Upper lobe of left lung (tissue), 6 donors: ENCODE data around the gene LNX2. TPM values are rescaled to one million over a fixed set of nuclear protein-coding genes. Genes with fewer than 3 reads are reported as not detected.

Experiments used
- ATAC-seq, 2 donors: fragments of 200-7000 bp; cut with Tn5 transposase; one replicate each; pipeline ENCODE4 v1.9.1; 2022; ENCODE audit warnings: mild to moderate bottlenecking in 2 of 2, moderate library complexity in 2 of 2; ENCODE audit not compliant: low FRiP score in 2 of 2
- DNase-seq, 2 donors: peaks; one replicate each; pipeline ENCODE4 v3.0.0-alpha.2; 2019 to 2020
- H3K27ac ChIP-seq, 4 donors: fragments of 200-600 bp; sonication (generic); one replicate each; pipeline ENCODE4 v1.5.1; 2016 to 2019
- H3K27me3 ChIP-seq, 4 donors: fragments of 200-600 bp; sonication (generic); one replicate each; pipeline ENCODE4 v1.5.1; 2017 to 2019
- H3K36me3 ChIP-seq, 4 donors: fragments of 200-600 bp; sonication (generic); one replicate each; pipeline ENCODE4 v1.5.1; 2016 to 2019
- H3K4me1 ChIP-seq, 4 donors: fragments of 200-600 bp; sonication (generic); one replicate each; pipeline ENCODE4 v1.5.1; 2018 to 2019
- H3K4me3 ChIP-seq, 4 donors: fragments of 200-600 bp; sonication (generic); one replicate each; pipeline ENCODE4 v1.5.1; 2017 to 2019; ENCODE audit warnings: mild to moderate bottlenecking in 2 of 4, moderate library complexity in 1 of 4
- H3K9me3 ChIP-seq, 4 donors: fragments of 200-600 bp; sonication (generic); one replicate each; pipeline ENCODE4 v1.5.1; 2018 to 2019
- EP300 ChIP-seq, 4 donors: sonication (generic); formaldehyde crosslinking; IDR thresholded peaks; one replicate each; pipeline ENCODE4 v1.5.1; 2017; ENCODE audit warnings: antibody characterized with exemption in 4 of 4, control low read depth in 2 of 4
- POLR2A ChIP-seq, 4 donors: fragments of 450-650 bp; IDR thresholded peaks; one replicate each; pipeline ENCODE4 v1.5.1; 2016 to 2017; ENCODE audit warnings: antibody characterized with exemption in 4 of 4, mild to moderate bottlenecking in 2 of 4
- POLR2AphosphoS5 ChIP-seq, 2 donors: sonication (generic); formaldehyde crosslinking; IDR thresholded peaks; one replicate each; pipeline ENCODE4 v1.5.1; 2017; ENCODE audit warnings: antibody characterized with exemption in 2 of 2
- WGBS, 2 donors: methylation state at CpG; one replicate each; pipeline ENCODE4 v1.1.5; 2017 to 2018; 5-methylcytosine and 5-hydroxymethylcytosine counted together
- total RNA-seq, 6 donors: library from RNA; depleted of rRNA in 4 of 6; stranded (reverse); fragments of >200 nt in 4 of 6; gene quantifications; one replicate each; pipeline versions ENCODE4 v1.1.0 to v1.2.1, GENCODE V29; 2016 to 2021
- TF ChIP-seq, protein P1 (sequence below), 6 experiments: fragments of 450-650 bp in 4 of 6; fragments of 200-600 bp in 2 of 6; sonication (generic) in 2 of 6; IDR thresholded peaks; one replicate each; pipeline ENCODE4 v1.5.1; 2016 to 2019; ENCODE audit warnings: antibody characterized with exemption in 6 of 6
- donor health status: DM: no; HTN: no; CAD: no; lungs with moderate emphysema.
- donor health status: DM: no; HTN: yes; CAD: no; lungs with severe emphysema.

LNX2 gene
- total RNA-seq, 6 donors from 2014 or later: 20.4 to 75.3 (median 33.2) TPM

- H3K4me3 ChIP-seq: no peak overlapping the region
- ATAC-seq (no peak), DNase-seq (no peak)
- no peak overlapping the region for H3K27ac ChIP-seq
- H3K9me3 ChIP-seq: no peaks in the 10 kb centered on the region
- peaks cover 0 to 15% (median 7%) of the 10 kb centered on the region in 4 donors for H3K36me3 ChIP-seq
- H3K27me3 ChIP-seq: no peaks in the 10 kb centered on the region
- WGBS, 2 donors: 87 to 93% methylated on average over 8 of the region's 8 CpGs
- no peaks in the 10 kb centered on the region for H3K4me1 ChIP-seq
- TF ChIP-seq POLR2AphosphoS5 (IDR thresholded peaks at IDR 0.05) (no peak), EP300 (IDR thresholded peaks at IDR 0.05) (no peak)
These were observed 43.6 kb upstream of the LNX2 start for GRCh38 chr13:27663947-27664346.

- H3K4me3 ChIP-seq: no peak overlapping the region
- H3K9me3 ChIP-seq: no peaks in the 10 kb centered on the region
- TF ChIP-seq, protein P1, sequence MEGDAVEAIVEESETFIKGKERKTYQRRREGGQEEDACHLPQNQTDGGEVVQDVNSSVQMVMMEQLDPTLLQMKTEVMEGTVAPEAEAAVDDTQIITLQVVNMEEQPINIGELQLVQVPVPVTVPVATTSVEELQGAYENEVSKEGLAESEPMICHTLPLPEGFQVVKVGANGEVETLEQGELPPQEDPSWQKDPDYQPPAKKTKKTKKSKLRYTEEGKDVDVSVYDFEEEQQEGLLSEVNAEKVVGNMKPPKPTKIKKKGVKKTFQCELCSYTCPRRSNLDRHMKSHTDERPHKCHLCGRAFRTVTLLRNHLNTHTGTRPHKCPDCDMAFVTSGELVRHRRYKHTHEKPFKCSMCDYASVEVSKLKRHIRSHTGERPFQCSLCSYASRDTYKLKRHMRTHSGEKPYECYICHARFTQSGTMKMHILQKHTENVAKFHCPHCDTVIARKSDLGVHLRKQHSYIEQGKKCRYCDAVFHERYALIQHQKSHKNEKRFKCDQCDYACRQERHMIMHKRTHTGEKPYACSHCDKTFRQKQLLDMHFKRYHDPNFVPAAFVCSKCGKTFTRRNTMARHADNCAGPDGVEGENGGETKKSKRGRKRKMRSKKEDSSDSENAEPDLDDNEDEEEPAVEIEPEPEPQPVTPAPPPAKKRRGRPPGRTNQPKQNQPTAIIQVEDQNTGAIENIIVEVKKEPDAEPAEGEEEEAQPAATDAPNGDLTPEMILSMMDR (IDR thresholded peaks at IDR 0.05): no peak
- no peak for TF ChIP-seq EP300 (IDR thresholded peaks at IDR 0.05)
- no peak for TF ChIP-seq POLR2A (IDR thresholded peaks at IDR 0.05)
- TF ChIP-seq POLR2AphosphoS5 (IDR thresholded peaks at IDR 0.05): no peak
- ATAC-seq (no peak), DNase-seq (no peak)
- WGBS, 2 donors: 87 to 92% methylated on average over 2 of the region's 2 CpGs
- peaks cover 0 to 5% (median 0%) of the 10 kb centered on the region in 4 donors for H3K4me1 ChIP-seq
- H3K36me3 ChIP-seq: peaks cover 0 to 16% (median 7%) of the 10 kb centered on the region in 4 donors
- H3K27ac ChIP-seq: no peak overlapping the region
- H3K27me3 ChIP-seq: no peaks in the 10 kb centered on the region
These were observed 42.6 kb upstream of the LNX2 start for GRCh38 chr13:27662738-27663470.

- DNase-seq (no peak), ATAC-seq (no peak)
- peaks cover 0 to 9% (median 2%) of the 10 kb centered on the region in 4 donors for H3K36me3 ChIP-seq
These were observed 40.7 kb upstream of the LNX2 start for GRCh38 chr13:27661017-27661416.

GRCh38 chr13:27660511-27660910 is 40.2 kb upstream of the LNX2 start:
- Histone ChIP-seq H3K27ac (no peak overlapping the region), H3K9me3 (no peaks in the 10 kb centered on the region), H3K36me3 (peaks cover 0 to 4% (median 0%) of the 10 kb centered on the region in 4 donors), H3K4me3 (no peak overlapping the region), H3K27me3 (no peaks in the 10 kb centered on the region), H3K4me1 (peaks cover 0 to 5% (median 0%) of the 10 kb centered on the region in 4 donors)
- WGBS, 2 donors: 96 to 98% methylated on average over 6 of the region's 6 CpGs
- no peak for TF ChIP-seq EP300 (IDR thresholded peaks at IDR 0.05)
- no peak for TF ChIP-seq POLR2AphosphoS5 (IDR thresholded peaks at IDR 0.05)
- TF ChIP-seq POLR2A (IDR thresholded peaks at IDR 0.05): no peak
- TF ChIP-seq, protein P1 (IDR thresholded peaks at IDR 0.05): no peak
- DNase-seq: no peak
- ATAC-seq: no peak

More at GRCh38 chr13:27661017-27661416, 40.7 kb upstream of the LNX2 start:
- no peaks in the 10 kb centered on the region for H3K9me3 ChIP-seq
- no peak overlapping the region for H3K4me3 ChIP-seq
- H3K27me3 ChIP-seq: no peaks in the 10 kb centered on the region
- H3K27ac ChIP-seq: no peak overlapping the region
- TF ChIP-seq, protein P1 (IDR thresholded peaks at IDR 0.05): no peak
- no peak for TF ChIP-seq POLR2AphosphoS5 (IDR thresholded peaks at IDR 0.05)
- TF ChIP-seq EP300 (IDR thresholded peaks at IDR 0.05): no peak
- TF ChIP-seq POLR2A (IDR thresholded peaks at IDR 0.05): no peak
- H3K4me1 ChIP-seq: peaks cover 0 to 5% (median 0%) of the 10 kb centered on the region in 4 donors

DNA sequence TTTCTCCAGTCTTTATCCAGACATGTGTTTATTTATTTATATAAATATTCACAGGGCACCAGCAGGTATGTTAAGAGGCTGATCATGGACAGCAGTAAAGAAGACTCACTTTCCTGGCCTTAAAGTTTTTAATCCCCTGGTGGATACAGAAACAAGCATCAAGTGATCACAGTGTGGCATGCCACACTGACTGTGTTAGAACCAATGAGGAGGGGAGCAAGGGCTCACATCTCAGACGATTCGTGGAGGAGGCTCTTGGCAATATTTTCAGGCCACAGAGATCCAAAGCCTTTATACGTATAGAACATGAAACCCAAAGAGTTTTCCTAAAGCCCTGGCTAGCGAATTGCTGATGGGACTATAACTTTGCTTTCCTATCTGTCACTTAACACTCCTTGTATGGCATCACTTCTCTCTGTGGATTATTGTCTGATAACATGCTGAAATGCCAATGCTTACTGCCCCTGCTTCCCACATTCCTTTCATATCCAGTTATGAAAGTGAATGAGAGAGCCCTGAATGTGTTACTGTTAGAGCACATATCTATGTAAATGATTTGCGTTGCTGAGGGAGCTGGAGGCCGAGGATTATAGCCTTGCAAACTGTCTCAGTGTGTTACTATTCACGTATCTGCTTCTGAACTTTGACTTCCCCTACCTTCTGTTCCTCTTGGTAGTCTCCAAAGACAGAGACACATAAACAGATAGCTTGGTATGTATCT is 39.0 kb upstream of the LNX2 start:
- H3K27me3 ChIP-seq: no peaks in the 10 kb centered on the region
- H3K36me3 ChIP-seq: peaks cover 0 to 2% (median 0%) of the 10 kb centered on the region in 4 donors
- H3K4me1 ChIP-seq: peaks cover 0 to 5% (median 5%) of the 10 kb centered on the region in 4 donors
- TF ChIP-seq POLR2A (IDR thresholded peaks at IDR 0.05): no peak
- TF ChIP-seq POLR2AphosphoS5 (IDR thresholded peaks at IDR 0.05): no peak
- no peaks in the 10 kb centered on the region for H3K9me3 ChIP-seq
- H3K4me3 ChIP-seq: no peak overlapping the region
- H3K27ac ChIP-seq: no peak overlapping the region
- 84 to 87% methylated on average over 7 of the region's 7 CpGs for WGBS, 2 donors
- ATAC-seq (no peak), DNase-seq (no peak)
